Stimulated activated CD4-positive, alpha-beta T cell treated with anti-CD3 and anti-CD28 coated beads, TNF-alpha, amount 100 ng/mL, for 1 hour (primary cell): Measurements from ENCODE around the gene ZNF592.

Source experiments
- DNase-seq, 3 donors: peaks; one replicate each; pipeline ENCODE4 v3.0.0-alpha.2; 2020; ENCODE audit warnings: low read depth in 3 of 3, low spot score in 1 of 3

The ZNF592 gene

DNA sequence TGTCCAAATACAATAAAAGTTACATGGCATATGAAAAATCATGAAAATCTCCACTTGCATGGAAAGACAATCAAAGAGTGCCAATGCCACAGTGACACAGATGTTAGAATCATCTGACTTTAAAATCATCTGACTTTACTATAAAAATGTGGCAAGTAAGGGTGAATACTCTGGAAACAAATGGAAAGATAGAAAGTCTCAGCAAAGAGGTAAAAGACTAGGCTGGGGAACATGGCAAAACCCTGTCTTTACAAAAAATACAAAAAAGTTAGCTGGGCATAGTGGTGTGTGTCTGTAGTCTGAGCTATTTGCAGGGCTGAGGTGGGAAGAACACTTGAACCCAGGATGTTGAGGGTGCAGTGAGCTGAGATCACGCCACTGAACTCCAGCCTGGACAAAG lies 97.9 kb downstream of the ZNF592 start:
- DNase-seq, result no peak

DNA sequence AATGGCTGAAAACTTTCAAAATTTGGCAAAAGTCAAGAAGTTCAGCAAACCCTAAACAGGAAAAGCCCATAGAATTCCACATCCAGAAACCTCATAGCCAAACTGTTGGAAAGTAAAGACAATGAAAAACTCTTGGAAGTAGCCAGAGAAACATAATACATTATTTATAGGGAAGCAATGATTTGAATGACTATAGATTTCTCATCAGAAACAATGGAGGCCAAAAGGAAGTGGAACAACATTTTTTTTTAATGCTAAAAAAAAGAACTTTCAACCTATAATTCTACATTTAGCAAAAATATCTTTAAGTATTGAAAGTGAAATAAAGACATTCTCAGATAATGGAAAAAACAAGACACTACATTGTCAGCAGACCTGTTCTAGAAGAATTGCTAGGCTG lies 99.0 kb downstream of the ZNF592 start:
- DNase-seq, result no peak

DNA sequence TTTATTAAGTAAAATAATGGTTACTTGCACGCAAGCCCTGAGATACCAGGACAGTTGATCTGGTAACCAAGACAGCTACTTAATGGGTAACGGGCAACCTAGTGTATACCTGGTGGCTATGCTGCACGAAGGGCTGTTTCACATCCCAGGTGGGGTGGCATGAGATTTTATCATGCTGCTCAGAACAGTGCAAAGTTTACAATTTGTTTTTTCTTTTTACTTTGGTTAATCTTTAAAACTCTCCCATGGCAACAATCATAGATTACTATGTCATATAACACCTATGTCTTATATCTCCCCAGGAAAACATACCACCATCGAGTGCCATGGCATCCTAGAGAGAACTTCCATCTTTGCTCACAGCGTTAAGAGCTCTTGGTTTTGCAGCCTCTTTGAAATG lies 103.8 kb downstream of the ZNF592 start:
- no peak for DNase-seq

DNA sequence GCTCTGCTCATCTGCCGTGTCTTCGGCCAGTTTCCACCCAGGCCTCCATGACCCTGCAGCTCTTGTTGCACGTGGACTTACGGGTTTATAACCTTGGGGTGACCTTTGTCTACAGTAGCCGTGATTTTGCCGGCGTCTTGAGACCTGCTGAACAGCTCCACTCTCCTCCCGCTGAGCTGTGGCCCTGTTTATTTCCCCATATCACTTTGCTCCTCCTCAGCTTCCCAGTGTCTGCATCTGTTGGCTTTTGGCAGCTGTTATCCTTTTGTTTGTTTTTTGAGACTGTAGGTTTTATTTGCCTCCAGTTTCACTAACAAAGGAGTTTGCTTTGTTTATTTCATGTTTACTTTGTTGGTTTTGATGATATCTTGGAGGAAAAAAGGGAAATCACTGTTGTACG lies 106.7 kb downstream of the ZNF592 start:
- no peak for DNase-seq

DNA sequence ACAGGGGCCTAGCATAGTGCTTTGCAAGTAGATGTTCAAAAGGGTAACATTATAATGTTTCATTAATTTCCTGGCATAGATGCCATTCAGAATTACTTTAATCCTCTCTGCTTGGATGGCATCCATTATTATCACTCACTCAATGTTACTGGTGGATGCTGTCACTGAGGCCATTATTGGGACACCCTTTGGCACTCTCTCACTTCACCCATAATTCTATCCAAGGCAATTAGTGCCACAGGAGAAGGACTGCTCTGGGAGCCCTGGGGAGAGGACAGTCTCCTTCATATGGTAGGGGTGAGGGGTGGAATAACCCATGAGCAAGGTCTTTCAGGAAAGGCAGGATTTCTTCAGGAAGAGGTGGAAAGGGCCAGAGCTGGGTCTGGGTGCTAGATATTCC lies 107.4 kb downstream of the ZNF592 start:
- DNase-seq, result no peak
